Measurements from ENCODE around the gene EEFSEC. TPM values are rescaled to one million over a fixed set of nuclear protein-coding genes. Genes with fewer than 3 reads are reported as not detected.

Gene EEFSEC
- total and polyA plus RNA-seq, 2 experiments from 2014 or later, result 26.7 to 47.9 TPM

- H3K4me3 ChIP-seq, result no peak overlapping the region
- TF ChIP-seq CTCF (IDR thresholded peaks at IDR 0.05; ENCODE audit: low read depth, low read length), result no peak
- H3K9me3 ChIP-seq (ENCODE audit: low read depth), result no peaks in the 10 kb centered on the region
- DNase-seq (ENCODE audit: low read depth in 1 of 2, low spot score in 1 of 2), result no peak
- H3K36me3 ChIP-seq, result no peaks in the 10 kb centered on the region
- H3K27ac ChIP-seq, result no peak overlapping the region
- H3K4me1 ChIP-seq (ENCODE audit: low read depth), result peaks cover 24% of the 10 kb centered on the region
- no peaks in the 10 kb centered on the region for H3K27me3 ChIP-seq
These were observed 127.3 kb downstream of the EEFSEC start for GRCh38 chr3:128280481-128281052.

- H3K4me1 ChIP-seq (ENCODE audit: low read depth), result peaks cover 24% of the 10 kb centered on the region
- H3K27me3 ChIP-seq, result no peaks in the 10 kb centered on the region
- H3K36me3 ChIP-seq, result no peaks in the 10 kb centered on the region
- no peak overlapping the region for H3K27ac ChIP-seq
- no peak for DNase-seq (ENCODE audit: low read depth in 1 of 2, low spot score in 1 of 2)
- no peaks in the 10 kb centered on the region for H3K9me3 ChIP-seq (ENCODE audit: low read depth)
- no peak for TF ChIP-seq CTCF (IDR thresholded peaks at IDR 0.05; ENCODE audit: low read depth, low read length)
- no peak overlapping the region for H3K4me3 ChIP-seq
These were observed 127.8 kb downstream of the EEFSEC start for GRCh38 chr3:128281056-128281455.

GRCh38 chr3:128281461-128282367, 128.4 kb downstream of the EEFSEC start:
- TF ChIP-seq CTCF (IDR thresholded peaks at IDR 0.05; ENCODE audit: low read depth, low read length), result no peak
- peak in 1 of 2 donors; percentile 26 for DNase-seq (ENCODE audit: low read depth in 1 of 2, low spot score in 1 of 2)
- H3K4me1 ChIP-seq (ENCODE audit: low read depth), result peaks cover 24% of the 10 kb centered on the region

GRCh38 chr3:128282380-128283196, 129.3 kb downstream of the EEFSEC start:
- no peaks in the 10 kb centered on the region for H3K36me3 ChIP-seq
- no peaks in the 10 kb centered on the region for H3K27me3 ChIP-seq
- peak in 1 of 2 donors; percentile 72 for DNase-seq (ENCODE audit: low read depth in 1 of 2, low spot score in 1 of 2)
- TF ChIP-seq CTCF (IDR thresholded peaks at IDR 0.05; ENCODE audit: low read depth, low read length), result no peak
- H3K4me1 ChIP-seq (ENCODE audit: low read depth), result peaks cover 24% of the 10 kb centered on the region
- no peak overlapping the region for H3K27ac ChIP-seq
- no peaks in the 10 kb centered on the region for H3K9me3 ChIP-seq (ENCODE audit: low read depth)
- H3K4me3 ChIP-seq, result no peak overlapping the region

More at GRCh38 chr3:128281461-128282367, 128.4 kb downstream of the EEFSEC start:
- Histone ChIP-seq H3K27me3 (no peaks in the 10 kb centered on the region), H3K27ac (no peak overlapping the region), H3K36me3 (no peaks in the 10 kb centered on the region), H3K9me3 (ENCODE audit: low read depth) (no peaks in the 10 kb centered on the region), H3K4me3 (no peak overlapping the region)

- H3K27ac ChIP-seq, result no peak overlapping the region
- TF ChIP-seq CTCF (IDR thresholded peaks at IDR 0.05; ENCODE audit: low read depth, low read length), result no peak
- peaks cover 22% of the 10 kb centered on the region for H3K4me1 ChIP-seq (ENCODE audit: low read depth)
- H3K27me3 ChIP-seq, result no peaks in the 10 kb centered on the region
- H3K4me3 ChIP-seq, result no peak overlapping the region
- no peaks in the 10 kb centered on the region for H3K36me3 ChIP-seq
- no peaks in the 10 kb centered on the region for H3K9me3 ChIP-seq (ENCODE audit: low read depth)
- DNase-seq (ENCODE audit: low read depth in 1 of 2, low spot score in 1 of 2), result no peak
These were observed 130.1 kb downstream of the EEFSEC start for GRCh38 chr3:128283421-128283820.

Data from cardiac muscle cell (in vitro differentiated cells and primary cell).